GM19025 (cell line): Measurements from ENCODE around the gene FAM171A2.

ENCODE experiments used
- ATAC-seq: cut with Tn5 transposase; IDR thresholded peaks from one replicate; pipeline ENCODE4 v1.9.1; 2021; ENCODE audit warnings: mild to moderate bottlenecking, low read depth, moderate library complexity; ENCODE audit not compliant: unreplicated experiment

Gene FAM171A2

DNA sequence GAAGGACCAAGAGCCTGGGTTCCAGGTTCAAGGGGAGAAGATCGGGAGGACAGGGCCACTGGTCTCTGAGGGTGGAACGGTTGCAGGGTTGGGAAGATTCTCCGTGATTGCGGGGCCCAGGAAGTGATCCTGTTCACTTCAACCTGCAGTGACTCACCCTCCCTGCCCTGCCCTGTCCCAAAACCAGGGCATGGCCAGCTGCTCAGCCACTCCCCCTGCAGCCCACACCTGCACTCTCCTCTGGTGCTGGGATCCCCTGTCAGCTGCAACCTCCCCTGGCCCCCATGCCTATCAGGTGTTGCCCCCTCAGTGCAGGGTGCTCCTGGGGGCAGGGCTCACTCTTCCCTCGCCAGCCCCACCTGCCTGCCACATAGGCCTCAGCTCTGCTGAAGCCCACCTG lies 54.2 kb downstream of the FAM171A2 start:
- no peak for ATAC-seq

DNA sequence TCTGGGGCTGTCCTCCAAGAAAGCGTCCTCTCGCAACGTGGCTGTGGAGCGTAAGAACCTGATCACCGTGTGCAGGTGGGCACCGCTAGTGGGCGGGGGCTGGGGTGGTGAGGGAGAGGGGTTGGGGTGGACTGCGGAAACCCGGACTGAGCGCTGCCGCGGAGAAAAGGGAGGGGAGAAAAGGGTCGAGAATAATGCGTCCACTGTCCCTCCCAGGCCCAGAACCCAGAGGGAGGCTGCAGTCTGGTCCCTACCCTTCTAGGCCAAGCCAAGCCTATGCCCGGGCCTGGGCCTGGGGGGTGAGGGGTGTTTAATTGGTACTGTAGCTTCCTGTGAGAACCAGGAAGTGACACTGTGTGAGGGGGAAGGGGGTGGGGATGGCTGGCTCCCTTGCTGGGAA lies 54.8 kb downstream of the FAM171A2 start:
- ATAC-seq, result no peak

DNA sequence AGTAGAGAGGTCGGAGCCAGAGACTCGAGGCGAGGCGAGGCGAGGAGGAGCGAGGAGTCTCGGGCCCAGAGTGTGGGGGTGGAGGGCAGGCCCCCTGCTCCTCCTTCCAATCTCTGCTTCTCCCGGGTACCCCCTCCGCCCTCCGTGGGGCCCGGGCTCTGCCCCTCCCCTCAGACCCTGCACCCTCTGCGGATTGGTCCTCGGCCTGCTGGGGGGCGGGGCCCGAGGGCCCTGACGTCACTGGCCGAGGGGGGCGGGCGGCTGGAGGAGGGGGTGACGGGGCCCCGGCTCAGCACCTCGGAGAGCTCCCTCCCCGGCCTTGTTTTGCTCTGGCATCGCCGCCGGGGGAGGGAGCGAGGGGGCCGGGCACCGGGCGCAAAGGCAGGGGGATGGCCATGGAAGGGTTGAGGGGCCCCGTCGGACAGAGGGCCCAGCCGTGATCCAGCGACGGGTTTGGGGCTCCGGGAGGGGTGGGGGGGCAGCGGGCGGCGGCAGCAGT lies 55.3 kb downstream of the FAM171A2 start, which contains the start of gene RUNDC3A:
Gene RUNDC3A (plus strand): TSS at position 282 of the 499 bp plus-strand sequence. CDS start 232 bp downstream, outside the sequence.
- no peak for ATAC-seq

DNA sequence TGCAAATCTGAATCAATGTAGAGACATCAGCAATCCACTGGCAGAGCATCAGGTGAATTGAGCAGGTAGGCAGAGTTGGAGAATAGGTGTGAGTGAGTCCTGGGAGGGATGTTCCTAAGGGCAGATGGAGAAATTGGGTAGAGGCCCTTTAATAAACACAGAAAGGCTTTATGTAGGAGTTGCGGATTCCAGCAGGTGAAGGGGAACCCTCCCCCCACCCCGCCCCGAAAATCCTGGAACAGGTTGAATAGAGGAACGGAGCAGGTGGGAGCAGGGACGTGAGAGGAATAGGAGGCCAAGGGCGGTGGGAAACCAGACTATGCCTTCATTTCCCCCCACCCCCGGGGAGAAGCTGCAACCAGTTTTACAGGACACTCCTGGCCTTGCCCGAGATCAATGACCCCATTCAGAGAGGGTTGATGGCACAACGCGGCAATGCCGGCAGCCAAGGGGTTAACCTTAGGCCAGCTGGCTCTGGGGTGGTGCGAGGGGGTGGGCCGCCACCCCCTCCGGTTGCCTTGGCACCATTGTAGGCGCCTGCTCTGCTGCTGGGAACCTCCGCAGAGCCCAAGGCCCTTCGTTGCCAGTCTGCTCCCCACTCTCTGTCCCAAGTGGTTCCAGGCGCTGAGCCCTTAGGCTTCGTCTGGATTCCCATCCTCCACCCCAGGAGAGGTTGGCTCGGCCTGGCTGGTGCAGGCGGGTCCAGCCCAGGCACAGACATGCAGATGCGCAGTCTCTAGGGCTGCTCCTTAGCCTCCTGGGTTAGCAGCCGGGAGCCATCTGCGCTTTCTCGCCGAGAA lies 56.1 kb downstream of the FAM171A2 start:
- no peak for ATAC-seq

DNA sequence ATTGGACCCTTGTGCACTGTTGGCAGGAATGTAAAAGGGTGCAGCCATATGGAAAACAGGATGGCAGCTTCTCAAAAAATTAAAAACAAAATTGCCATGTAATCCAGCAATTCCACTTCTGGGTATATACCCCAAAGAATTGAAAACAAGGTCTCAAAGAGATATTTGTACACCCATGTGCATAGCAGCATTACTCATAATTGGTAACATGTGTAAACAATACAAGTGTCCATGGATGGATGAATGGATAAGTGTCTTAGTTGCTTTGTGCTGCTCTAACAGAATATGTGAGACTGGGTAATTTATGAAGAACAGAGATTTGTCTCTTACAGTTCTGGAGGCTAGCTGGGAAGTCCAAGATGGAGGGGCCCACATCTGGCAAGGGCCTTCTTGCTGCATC lies 59.0 kb downstream of the FAM171A2 start:
- ATAC-seq, result no peak
